ENCODE results near the gene NLRP1.
A peak's percentile ranks its signal among the peaks of the same experiment; 100 is the strongest.

Gene NLRP1

GRCh38 chr17:5511401-5512225 lies 72.7 kb downstream of the NLRP1 start:
- DNase-seq: no peak

GRCh38 chr17:5510771-5511170 lies 73.5 kb downstream of the NLRP1 start:
- DNase-seq: no peak

DNA sequence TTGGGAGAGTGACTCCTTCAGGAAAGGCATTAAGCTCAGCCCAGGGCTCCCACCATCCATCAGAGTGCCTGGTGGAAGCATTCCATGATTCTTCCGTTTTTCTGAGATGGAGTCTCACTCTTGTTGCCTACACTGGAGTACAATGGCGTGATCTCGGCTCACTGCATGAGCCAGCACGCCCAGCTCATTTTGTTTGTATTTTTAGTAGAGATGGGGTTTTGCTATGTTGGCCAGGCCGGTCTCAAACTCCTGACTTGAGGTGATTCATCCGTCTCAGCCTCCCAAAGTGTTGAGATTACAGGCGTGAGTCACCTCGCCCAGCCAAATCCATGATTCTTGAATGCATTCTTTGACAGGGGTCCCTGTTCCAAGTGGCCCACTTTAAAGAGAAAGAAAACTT lies 74.8 kb downstream of the NLRP1 start:
- no peak for DNase-seq

- DNase-seq: no peak
These were observed 75.5 kb downstream of the NLRP1 start for GRCh38 chr17:5508810-5509209.

DNA sequence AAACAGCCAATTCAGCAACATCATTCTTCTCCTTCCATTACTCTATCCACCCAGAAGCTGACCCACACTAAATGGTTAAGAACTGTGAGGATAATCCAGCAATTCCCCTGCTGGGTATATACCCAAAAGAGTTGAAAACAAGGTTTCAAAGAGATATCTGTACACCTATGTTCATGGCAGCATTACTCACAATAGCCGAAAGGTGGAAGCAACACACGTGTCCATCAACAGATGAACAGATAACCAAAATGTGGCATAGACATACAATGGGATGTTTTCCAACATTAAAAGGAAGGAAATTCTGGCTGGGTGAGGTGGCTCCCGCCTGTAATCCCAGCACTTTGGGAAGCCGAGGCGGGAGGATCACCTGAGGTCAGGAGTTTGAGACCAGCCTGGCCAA lies 78.0 kb downstream of the NLRP1 start:
- no peak for DNase-seq

DNA sequence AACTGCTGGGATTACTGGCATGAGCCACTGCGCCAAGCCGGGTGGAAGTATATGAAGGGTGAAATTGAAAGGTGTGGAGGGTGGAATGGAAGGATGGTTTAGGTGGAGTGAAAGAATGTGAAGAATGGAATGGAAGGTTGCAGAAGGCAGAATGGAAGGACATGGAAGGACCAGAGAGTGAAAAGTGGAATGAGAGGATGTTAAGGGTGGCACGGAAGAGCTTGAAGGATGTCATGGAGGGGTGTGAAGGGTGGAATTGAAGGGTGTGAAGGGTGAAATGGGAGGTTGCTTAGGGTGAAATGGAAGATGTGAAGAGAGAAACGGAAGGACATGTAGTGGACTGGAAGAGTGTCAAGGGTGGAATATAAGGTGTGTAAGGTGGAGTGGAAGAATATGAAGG lies 81.8 kb downstream of the NLRP1 start:
- DNase-seq: no peak

GRCh38 chr17:5501685-5502084 lies 82.6 kb downstream of the NLRP1 start:
- DNase-seq: no peak

DNA sequence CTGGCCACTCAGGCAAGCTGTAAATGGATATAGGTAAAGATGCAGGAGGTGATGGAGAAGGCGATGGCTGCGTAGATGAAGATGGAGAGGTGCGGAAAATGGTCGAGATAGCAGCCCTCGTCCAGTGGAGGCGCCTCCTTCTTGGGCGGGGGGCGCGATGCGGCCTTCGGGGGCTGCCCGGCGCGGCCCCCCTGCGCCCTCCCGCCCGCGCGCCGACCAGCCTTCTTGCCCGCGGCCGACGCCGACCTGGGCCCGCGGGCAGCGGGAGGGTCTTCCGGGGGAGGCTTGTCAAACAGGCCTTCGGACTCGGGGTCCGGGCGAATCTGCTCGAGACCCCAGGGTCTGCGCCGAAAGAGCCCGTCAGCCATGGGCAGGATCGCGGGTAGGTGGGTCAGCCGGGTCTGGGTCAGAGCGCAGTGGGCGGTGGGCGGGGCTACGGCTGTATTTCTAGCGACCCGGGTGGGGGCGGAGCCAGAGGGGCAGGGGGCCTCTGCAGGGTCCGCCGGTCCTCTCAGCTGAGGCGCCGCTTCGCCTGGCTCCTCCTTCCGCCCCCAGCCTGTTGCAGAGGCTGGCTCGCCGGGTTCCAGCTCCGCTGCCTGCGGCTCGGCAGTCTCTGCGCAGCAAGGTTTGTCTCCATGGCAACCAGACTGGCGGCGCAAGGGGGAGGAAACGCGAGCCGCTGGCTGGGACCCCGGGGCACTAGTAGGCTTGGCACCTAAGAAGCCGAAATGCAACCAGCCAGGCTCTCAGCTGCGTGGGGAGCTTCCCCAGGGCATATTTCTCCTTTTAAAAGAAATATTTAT lies 83.5 kb downstream of the NLRP1 start:
- DNase-seq: peak; percentile 69 to 76

GRCh38 chr17:5500247-5500588 lies 84.1 kb downstream of the NLRP1 start:
- no peak for DNase-seq

DNA sequence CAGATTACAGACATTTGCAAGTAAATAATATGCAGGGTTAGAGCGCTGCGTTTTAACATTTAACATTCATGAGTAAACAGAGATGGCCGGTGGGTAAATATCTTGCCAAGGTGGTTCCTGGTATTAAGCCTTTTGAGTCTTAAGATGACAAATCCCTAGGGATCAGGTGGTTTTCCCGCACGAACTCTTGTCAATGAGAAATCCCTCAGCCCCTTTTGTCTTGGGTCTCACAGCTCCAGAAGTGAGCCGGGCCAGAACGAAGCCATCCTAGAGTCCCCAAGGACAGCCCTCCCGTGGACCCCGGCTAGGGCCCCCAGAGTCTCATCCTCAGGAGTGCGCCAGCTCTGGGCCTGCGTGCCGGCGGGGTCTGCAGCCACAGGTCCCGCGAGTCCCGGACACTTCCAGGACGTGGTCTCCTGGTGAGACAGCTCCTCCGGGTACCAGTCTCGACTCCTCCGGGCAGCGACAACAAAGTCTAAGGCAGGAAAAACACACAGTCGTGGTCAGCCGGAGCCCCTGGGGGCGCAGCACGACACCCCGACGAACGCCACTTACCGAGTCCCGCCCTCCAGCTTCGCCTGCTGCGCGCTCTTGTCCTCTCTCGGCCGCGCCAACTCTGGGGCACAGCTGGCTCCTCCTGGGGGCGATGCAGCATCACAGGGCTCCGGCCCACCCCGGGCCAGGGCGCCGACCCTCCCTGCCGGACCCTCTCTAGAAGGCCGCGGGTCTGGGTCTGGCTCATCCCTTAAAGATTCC lies 84.7 kb downstream of the NLRP1 start:
- no peak for DNase-seq

GRCh38 chr17:5492970-5493369 lies 91.3 kb downstream of the NLRP1 start:
- no peak for DNase-seq

DNA sequence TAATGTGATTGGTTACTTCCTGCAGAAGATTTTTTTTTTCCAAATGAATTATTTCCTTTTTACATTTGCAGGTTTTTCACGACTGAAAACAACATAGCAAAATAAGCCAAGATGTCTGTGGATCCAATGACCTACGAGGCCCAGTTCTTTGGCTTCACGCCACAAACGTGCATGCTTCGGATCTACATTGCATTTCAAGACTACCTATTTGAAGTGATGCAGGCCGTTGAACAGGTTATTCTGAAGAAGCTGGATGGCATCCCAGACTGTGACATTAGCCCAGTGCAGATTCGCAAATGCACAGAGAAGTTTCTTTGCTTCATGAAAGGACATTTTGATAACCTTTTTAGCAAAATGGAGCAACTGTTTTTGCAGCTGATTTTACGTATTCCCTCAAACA lies 95.6 kb downstream of the NLRP1 start:
- no peak for DNase-seq

GRCh38 chr17:5486206-5487124 lies 97.8 kb downstream of the NLRP1 start, which contains the start of gene MIS12:
Gene MIS12, plus strand, starts transcription at chr17:5486566. Its CDS starts 2,297 bp downstream, at chr17:5488863.
- DNase-seq: peak; percentile 93 to 97

GRCh38 chr17:5485270-5486205 lies 98.8 kb downstream of the NLRP1 start, which contains the start of gene DERL2:
Gene DERL2, minus strand, starts transcription at chr17:5486178. Its CDS starts 17 bp downstream, at chr17:5486161.
- peak in 1 of 2 experiments; percentile 9 for DNase-seq

DNA sequence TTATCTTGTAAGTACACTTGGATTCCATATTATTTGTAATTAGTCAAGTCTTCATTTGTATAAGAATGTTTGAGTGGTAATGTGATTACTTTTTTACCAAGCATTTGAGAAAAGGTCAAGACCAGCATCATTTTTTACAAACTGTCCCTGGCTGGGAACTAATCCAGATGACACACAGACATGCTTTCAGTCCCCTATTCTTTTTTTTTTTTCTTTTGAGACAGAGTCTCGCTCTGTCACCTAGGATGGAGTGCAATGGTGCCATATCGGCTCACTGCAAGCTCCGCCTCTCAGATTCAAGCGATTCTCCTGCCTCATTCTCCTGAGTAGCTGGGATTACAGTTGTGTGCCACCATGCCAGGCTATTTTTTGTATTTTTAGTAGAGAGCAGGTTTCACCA lies 102.9 kb downstream of the NLRP1 start:
- no peak for DNase-seq

DNA sequence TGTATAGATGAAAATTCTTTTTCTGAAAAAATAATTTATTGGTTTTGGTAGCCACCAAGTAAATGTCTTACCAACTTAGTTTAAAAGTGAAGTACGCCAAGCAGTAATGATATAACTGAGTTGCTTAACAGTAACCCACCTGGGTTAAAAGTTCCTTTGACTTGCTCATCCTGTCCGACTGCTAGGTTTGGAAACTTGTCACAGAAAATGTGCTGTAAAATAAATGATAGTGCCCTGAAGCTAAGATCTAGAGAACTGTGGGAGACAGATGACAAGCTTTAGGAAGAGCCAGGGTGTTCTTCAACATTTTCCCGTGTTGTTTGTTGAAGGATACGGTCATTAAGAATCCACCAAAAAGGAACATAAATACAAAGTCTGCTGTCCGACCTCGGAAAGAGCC lies 103.3 kb downstream of the NLRP1 start:
- DNase-seq: no peak

DNA sequence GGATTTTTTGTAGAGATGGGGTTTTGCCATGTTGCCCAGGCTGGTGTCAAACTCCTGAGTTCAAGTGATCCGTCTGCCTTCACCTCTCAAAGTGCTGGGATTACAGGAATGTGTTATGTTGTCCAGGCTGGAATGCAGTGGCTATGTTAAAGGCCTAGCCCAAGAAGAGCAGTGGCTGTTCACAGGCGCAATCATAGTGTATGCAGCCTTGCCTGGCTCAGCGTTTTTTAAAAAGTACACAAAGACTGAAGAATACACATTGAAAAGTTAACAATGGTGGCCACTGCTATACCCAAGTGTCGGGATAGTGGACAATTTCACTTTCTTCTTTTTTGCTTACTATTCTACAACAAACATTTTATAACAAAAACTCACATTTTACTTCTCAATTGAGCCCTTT lies 105.3 kb downstream of the NLRP1 start:
- no peak for DNase-seq

- DNase-seq: no peak
These were observed 110.4 kb downstream of the NLRP1 start for GRCh38 chr17:5473906-5474305.

DNA sequence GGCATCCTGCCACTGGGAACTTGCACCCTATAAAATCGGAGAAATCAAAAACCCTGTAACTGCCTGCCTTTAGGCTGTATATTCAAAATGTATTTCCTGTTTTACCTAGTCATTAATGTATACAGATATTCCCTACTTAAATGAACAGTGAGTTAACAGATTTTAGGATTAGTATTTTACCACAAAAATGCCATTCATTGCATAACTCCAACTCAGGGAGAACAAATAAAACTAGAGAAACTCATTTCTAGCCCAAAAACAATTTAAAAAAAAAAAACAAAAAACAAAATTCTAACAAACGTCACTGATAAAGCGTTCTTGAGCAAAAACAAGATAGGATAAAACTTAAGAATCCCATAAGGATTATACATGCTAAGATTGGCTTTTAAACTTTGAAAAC lies 111.8 kb downstream of the NLRP1 start:
- DNase-seq: no peak

DNA sequence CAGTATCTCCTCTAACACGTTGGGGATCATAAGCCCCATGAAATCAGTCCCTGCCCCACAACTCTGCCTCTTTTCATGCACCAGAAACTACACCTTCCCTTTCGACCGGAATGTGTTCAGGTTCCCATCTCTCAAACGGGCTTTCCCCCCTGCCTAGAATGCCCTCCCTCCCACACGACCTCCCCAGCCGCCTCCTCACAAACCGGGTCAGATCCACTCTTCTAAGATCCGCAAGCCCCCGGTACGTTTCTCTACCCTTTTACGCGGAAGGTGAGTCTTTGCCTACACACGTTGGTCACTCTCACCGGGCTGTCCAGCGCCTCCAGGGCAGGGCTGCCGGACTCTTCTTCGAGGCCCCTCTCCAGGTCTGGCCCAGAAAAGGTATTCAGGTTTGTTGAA lies 116.2 kb downstream of the NLRP1 start:
- DNase-seq: peak; percentile 26 to 53

DNA sequence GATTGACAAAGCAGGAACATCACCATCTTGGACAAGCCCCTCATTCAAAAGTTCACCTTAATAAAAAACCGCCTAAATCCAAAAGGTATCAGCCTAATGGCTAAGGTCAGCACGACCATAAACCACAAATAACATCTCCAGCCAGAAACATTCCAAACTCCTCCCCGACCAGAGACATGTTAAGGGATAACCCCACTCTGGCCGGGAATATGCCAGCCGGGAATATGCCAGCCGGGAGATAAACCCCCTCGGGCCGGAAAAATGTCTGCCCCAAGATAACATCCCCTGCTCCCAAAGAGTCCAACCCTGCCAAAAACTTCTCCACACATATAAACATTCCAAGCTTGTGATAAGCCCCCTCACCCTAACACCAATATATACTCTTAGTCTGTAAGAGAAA lies 116.9 kb downstream of the NLRP1 start:
- DNase-seq: no peak

All from stimulated activated CD4-positive, alpha-beta T cell treated with anti-CD3 and anti-CD28 coated beads, Interleukin-4, amount 100 ng/mL, for 4 hours (primary cell).